Body of pancreas (tissue), 4 donors: ENCODE measurements around the gene NCCRP1. TPM values are rescaled to one million over a fixed set of nuclear protein-coding genes. Genes with fewer than 3 reads are reported as not detected.

Experiments used
- ATAC-seq: fragments of 150-250 bp; one replicate; pipeline ENCODE4 v1.9.1; 2016
- DNase-seq, 4 donors: peaks; one replicate each; pipeline ENCODE4 v3.0.0-alpha.2; 2019
- H3K27ac ChIP-seq, 4 donors: fragments of 200-600 bp; sonication (generic); 1 replicate in 3 of 4; 2 replicates in 1 of 4; pipeline versions ENCODE4 v1.5.1 to v1.6.1; 2016 to 2019; ENCODE audit warnings: mild to moderate bottlenecking in 1 of 4, mixed read lengths in 1 of 4, moderate library complexity in 1 of 4
- H3K27me3 ChIP-seq, 2 donors: fragments of 200-600 bp; sonication (generic); one replicate each; pipeline ENCODE4 v1.6.0; 2016; ENCODE audit warnings: mild to moderate bottlenecking in 1 of 2
- H3K36me3 ChIP-seq, 2 donors: fragments of 200-600 bp; sonication (generic); replicated peaks in 1 of 2; 2 replicates each; pipeline ENCODE4 v1.5.1; 2016; ENCODE audit warnings: low read depth in 2 of 2; ENCODE audit not compliant: insufficient read depth in 1 of 2
- H3K4me1 ChIP-seq: fragments of 200-600 bp; sonication (generic); one replicate; pipeline ENCODE4 v1.6.0; 2016
- H3K4me3 ChIP-seq, 2 donors: fragments of 200-600 bp; sonication (generic); 1 replicate in 1 of 2; 2 replicates in 1 of 2; pipeline ENCODE4 v1.5.1; 2016 to 2019
- H3K9me3 ChIP-seq, 3 donors: fragments of 200-600 bp; sonication (generic); 1 replicate in 2 of 3; 2 replicates in 1 of 3; pipeline ENCODE4 v1.5.1; 2016
- CTCF ChIP-seq, 7 experiments: fragments of 450-650 bp in 4 of 7; fragments of 200-600 bp in 3 of 7; sonication (generic) in 3 of 7; IDR thresholded peaks; one replicate each; pipeline ENCODE4 v1.5.1; 2016 to 2019; ENCODE audit warnings: antibody characterized with exemption in 7 of 7
- POLR2A ChIP-seq, 3 donors: fragments of 450-650 bp; IDR thresholded peaks; one replicate each; pipeline ENCODE4 v1.6.1; 2016; ENCODE audit warnings: antibody characterized with exemption in 3 of 3, mild to moderate bottlenecking in 2 of 3
- whole genome bisulfite sequencing, 2 donors: methylation state at CpG; one replicate each; pipeline ENCODE4 v1.1.5; 2017; 5-methylcytosine and 5-hydroxymethylcytosine counted together
- intact Hi-C: fragments of 100-400 bp; cut with DNase I; formaldehyde crosslinking; loops from one replicate; pipeline ENCODE4 v1.15.1; 2023
- total RNA-seq, 2 donors: library from RNA; depleted of rRNA; stranded (reverse); fragments of >200 nt; gene quantifications; one replicate each; pipeline ENCODE4 v1.1.0, GENCODE V29; 2016

The NCCRP1 gene
- total RNA-seq, 2 donors from 2014 or later = 0.66 to 7.8 TPM

GRCh38 chr19:39162441-39163043, 34.2 kb upstream of the NCCRP1 start:
- DNase-seq (no peak), ATAC-seq (no peak)
- WGBS, 2 donors = 77% methylated on average over 15 of the region's 15 CpGs
- no peaks in the 10 kb centered on the region for H3K9me3 ChIP-seq
- TF ChIP-seq CTCF (IDR thresholded peaks at IDR 0.05) (no peak), POLR2A (IDR thresholded peaks at IDR 0.05) (no peak)
- intact Hi-C loops = no loop called here
- H3K4me1 ChIP-seq = peaks cover 76% of the 10 kb centered on the region
- H3K27me3 ChIP-seq = no peaks in the 10 kb centered on the region
- no peak overlapping the region for H3K27ac ChIP-seq
- H3K36me3 ChIP-seq = no peaks in the 10 kb centered on the region
- H3K4me3 ChIP-seq = no peak overlapping the region

- Histone ChIP-seq H3K4me1 (peaks cover 76% of the 10 kb centered on the region), H3K27ac (peak overlapping the region in 1 of 4 donors; percentile 38), H3K4me3 (no peak overlapping the region), H3K36me3 (no peaks in the 10 kb centered on the region), H3K27me3 (no peaks in the 10 kb centered on the region), H3K9me3 (no peaks in the 10 kb centered on the region)
- peak; percentile 38 to 75 (median 50) for DNase-seq
- TF ChIP-seq CTCF (IDR thresholded peaks at IDR 0.05) = no peak
- no peak for TF ChIP-seq POLR2A (IDR thresholded peaks at IDR 0.05)
- WGBS, 2 donors = 40 to 50% methylated on average over 9 of the region's 9 CpGs
- intact Hi-C loops = no loop called here
- no peak for ATAC-seq
These were observed 33.1 kb upstream of the NCCRP1 start for GRCh38 chr19:39163621-39164020.

GRCh38 chr19:39164289-39164688, 32.5 kb upstream of the NCCRP1 start:
- 81 to 95% methylated on average over 6 of the region's 6 CpGs for WGBS, 2 donors
- no peak overlapping the region for H3K27ac ChIP-seq
- H3K4me1 ChIP-seq = peaks cover 76% of the 10 kb centered on the region

GRCh38 chr19:39165857-39166256, 30.9 kb upstream of the NCCRP1 start:
- Histone ChIP-seq H3K36me3 (peaks cover 0 to 4% of the 10 kb centered on the region in 2 donors), H3K4me1 (peaks cover 62% of the 10 kb centered on the region), H3K27me3 (no peaks in the 10 kb centered on the region), H3K4me3 (no peak overlapping the region), H3K27ac (peak overlapping the region in 3 of 4 donors; percentile 72 to 83 (median 73)), H3K9me3 (no peaks in the 10 kb centered on the region)
- DNase-seq (no peak), ATAC-seq (no peak)
- intact Hi-C loops = no loop called here
- TF ChIP-seq CTCF (IDR thresholded peaks at IDR 0.05) = no peak
- no peak for TF ChIP-seq POLR2A (IDR thresholded peaks at IDR 0.05)
- 92 to 100% methylated on average over 6 to 7 of the region's 7 CpGs for WGBS, 2 donors

More at GRCh38 chr19:39164289-39164688, 32.5 kb upstream of the NCCRP1 start:
- DNase-seq = no peak
- intact Hi-C loops = no loop called here
- no peak for ATAC-seq
- no peaks in the 10 kb centered on the region for H3K27me3 ChIP-seq
- no peak for TF ChIP-seq POLR2A (IDR thresholded peaks at IDR 0.05)
- TF ChIP-seq CTCF (IDR thresholded peaks at IDR 0.05) = no peak
- no peaks in the 10 kb centered on the region for H3K9me3 ChIP-seq
- no peaks in the 10 kb centered on the region for H3K36me3 ChIP-seq
- H3K4me3 ChIP-seq = no peak overlapping the region
